GM13976 (cell line): ENCODE results near the gene TGIF1.

Experiments used
- DNase-seq: peaks from one replicate; pipeline ENCODE4 v3.0.0; 2012; ENCODE audit warnings: low spot score
- CTCF ChIP-seq: IDR thresholded peaks from 2 replicates; pipeline ENCODE4 v1.5.1; 2012; ENCODE audit warnings: borderline replicate concordance, mild to moderate bottlenecking; ENCODE audit not compliant: insufficient read depth; ENCODE audit errors: extremely low read depth, missing control alignments, control extremely low read depth
- in situ Hi-C: fragments of 300-500 bp; cut with MboI; formaldehyde crosslinking; loops from one replicate; pipeline ENCODE4 v1.12.0; 2022; ENCODE audit warnings: low sequenced_read_pairs, mixed read lengths, inconsistent platforms; ENCODE audit not compliant: unreplicated experiment

Gene TGIF1

GRCh38 chr18:3427944-3428343, 22.0 kb upstream of the TGIF1 start:
- in situ Hi-C loops: no loop called here
- DNase-seq: no peak
- no peak for TF ChIP-seq CTCF

GRCh38 chr18:3429121-3429520, 20.9 kb upstream of the TGIF1 start:
- no peak for TF ChIP-seq CTCF
- in situ Hi-C loops: no loop called here

GRCh38 chr18:3434685-3435084, 15.3 kb upstream of the TGIF1 start:
- in situ Hi-C loops: no loop called here
- no peak for TF ChIP-seq CTCF
- DNase-seq: no peak

More at GRCh38 chr18:3429121-3429520, 20.9 kb upstream of the TGIF1 start:
- DNase-seq: no peak

- no peak for DNase-seq
- TF ChIP-seq CTCF: no peak
- in situ Hi-C loops: no loop called here
Observed at GRCh38 chr18:3440341-3440740, 9.6 kb upstream of the TGIF1 start.

- in situ Hi-C loops: no loop called here
- TF ChIP-seq CTCF: no peak
- DNase-seq: no peak
Observed at GRCh38 chr18:3441290-3441689, 8.7 kb upstream of the TGIF1 start.

GRCh38 chr18:3442919-3443318, 7.1 kb upstream of the TGIF1 start:
- in situ Hi-C loops: no loop called here
- no peak for TF ChIP-seq CTCF
- DNase-seq: no peak

- TF ChIP-seq CTCF: no peak
- in situ Hi-C loops: no loop called here
- DNase-seq: no peak
Observed at GRCh38 chr18:3444296-3444695, 5.7 kb upstream of the TGIF1 start.
